ENCODE results near the gene CUX1. TPM values are rescaled to one million over a fixed set of nuclear protein-coding genes. Genes with fewer than 3 reads are reported as not detected.

The CUX1 gene
- total and polyA plus RNA-seq, 12 donors: 34.5 to 176 (median 145) TPM

DNA sequence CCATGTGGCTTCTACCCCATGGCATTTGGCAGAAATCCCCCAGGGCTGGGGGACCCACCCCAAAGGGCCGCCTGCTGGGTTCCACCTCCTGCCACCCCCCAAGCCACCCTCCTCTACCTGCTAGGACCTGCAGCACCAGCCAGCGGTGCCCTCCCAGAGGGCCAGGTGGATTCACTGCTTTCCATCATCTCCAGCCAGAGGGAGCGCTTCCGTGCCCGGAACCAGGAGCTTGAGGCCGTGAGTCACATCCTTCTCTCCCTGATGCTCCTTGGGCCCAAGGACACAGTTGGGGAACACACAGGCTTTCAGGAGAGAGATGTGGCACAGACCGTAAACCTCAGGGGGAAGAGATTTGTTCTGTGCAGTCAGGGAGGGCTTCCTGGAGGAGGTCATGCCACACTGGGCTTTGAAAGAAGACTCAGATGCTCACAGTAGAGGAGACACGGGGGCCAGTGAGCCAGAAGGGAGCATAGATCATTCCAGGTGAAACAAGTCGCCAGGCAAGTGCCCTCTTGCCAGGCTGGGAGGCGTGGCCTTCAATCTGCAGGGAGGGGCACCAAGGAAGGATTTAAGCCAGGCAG lies 457.8 kb downstream of the CUX1 start:
- WGBS, 2 donors: 90 to 93% methylated on average over 10 of the region's 10 CpGs
- H3K4me3 ChIP-seq: no peak overlapping the region
- intact Hi-C loops (cut with DNase I): loop anchor here in 2 of 10 donors (10.0 kb wide), 2 partner anchors 590 to 670 kb away; no protein-coding TSS in a partner anchor
- ATAC-seq: no peak
- no peak overlapping the region for H3K27ac ChIP-seq
- TF ChIP-seq, protein P1, sequence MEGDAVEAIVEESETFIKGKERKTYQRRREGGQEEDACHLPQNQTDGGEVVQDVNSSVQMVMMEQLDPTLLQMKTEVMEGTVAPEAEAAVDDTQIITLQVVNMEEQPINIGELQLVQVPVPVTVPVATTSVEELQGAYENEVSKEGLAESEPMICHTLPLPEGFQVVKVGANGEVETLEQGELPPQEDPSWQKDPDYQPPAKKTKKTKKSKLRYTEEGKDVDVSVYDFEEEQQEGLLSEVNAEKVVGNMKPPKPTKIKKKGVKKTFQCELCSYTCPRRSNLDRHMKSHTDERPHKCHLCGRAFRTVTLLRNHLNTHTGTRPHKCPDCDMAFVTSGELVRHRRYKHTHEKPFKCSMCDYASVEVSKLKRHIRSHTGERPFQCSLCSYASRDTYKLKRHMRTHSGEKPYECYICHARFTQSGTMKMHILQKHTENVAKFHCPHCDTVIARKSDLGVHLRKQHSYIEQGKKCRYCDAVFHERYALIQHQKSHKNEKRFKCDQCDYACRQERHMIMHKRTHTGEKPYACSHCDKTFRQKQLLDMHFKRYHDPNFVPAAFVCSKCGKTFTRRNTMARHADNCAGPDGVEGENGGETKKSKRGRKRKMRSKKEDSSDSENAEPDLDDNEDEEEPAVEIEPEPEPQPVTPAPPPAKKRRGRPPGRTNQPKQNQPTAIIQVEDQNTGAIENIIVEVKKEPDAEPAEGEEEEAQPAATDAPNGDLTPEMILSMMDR (IDR thresholded peaks at IDR 0.05): no peak
- no peak for DNase-seq
- peaks cover 0 to 15% (median 4%) of the 10 kb centered on the region in 9 donors for H3K4me1 ChIP-seq
- no peaks in the 10 kb centered on the region for H3K9me3 ChIP-seq
- no peaks in the 10 kb centered on the region for H3K36me3 ChIP-seq
- no peaks in the 10 kb centered on the region for H3K27me3 ChIP-seq

DNA sequence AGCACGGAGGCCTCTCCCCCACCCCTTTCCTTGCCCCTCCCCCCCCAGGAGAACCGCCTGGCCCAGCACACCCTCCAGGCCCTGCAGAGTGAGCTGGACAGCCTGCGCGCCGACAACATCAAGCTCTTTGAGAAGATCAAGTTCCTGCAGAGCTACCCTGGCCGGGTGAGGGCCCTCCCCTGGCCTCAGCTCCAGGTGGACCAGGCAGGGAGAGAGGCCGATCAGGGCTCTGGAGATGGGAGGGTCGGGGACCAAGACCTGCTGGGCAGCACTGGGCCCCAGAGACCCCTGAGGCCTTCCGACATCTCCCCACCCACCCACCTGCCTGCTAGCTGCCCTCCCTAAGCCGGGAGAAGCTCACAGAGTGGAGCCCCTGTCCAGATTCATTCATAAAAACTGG lies 460.5 kb downstream of the CUX1 start:
- TF ChIP-seq, protein P1 (IDR thresholded peaks at IDR 0.05): no peak
- ATAC-seq (no peak), DNase-seq (no peak)
- no peaks in the 10 kb centered on the region for H3K9me3 ChIP-seq
- H3K27ac ChIP-seq: no peak overlapping the region
- H3K4me1 ChIP-seq: peaks cover 0 to 8% (median 0%) of the 10 kb centered on the region in 9 donors
- no peaks in the 10 kb centered on the region for H3K27me3 ChIP-seq
- intact Hi-C loops (cut with DNase I): loop anchor here in 3 of 10 donors (2.0 to 10.0 kb wide), 3 partner anchors 113 to 673 kb away; no protein-coding TSS in a partner anchor
- 84 to 92% methylated on average over 10 of the region's 10 CpGs for WGBS, 2 donors
- H3K4me3 ChIP-seq: no peak overlapping the region
- no peaks in the 10 kb centered on the region for H3K36me3 ChIP-seq

DNA sequence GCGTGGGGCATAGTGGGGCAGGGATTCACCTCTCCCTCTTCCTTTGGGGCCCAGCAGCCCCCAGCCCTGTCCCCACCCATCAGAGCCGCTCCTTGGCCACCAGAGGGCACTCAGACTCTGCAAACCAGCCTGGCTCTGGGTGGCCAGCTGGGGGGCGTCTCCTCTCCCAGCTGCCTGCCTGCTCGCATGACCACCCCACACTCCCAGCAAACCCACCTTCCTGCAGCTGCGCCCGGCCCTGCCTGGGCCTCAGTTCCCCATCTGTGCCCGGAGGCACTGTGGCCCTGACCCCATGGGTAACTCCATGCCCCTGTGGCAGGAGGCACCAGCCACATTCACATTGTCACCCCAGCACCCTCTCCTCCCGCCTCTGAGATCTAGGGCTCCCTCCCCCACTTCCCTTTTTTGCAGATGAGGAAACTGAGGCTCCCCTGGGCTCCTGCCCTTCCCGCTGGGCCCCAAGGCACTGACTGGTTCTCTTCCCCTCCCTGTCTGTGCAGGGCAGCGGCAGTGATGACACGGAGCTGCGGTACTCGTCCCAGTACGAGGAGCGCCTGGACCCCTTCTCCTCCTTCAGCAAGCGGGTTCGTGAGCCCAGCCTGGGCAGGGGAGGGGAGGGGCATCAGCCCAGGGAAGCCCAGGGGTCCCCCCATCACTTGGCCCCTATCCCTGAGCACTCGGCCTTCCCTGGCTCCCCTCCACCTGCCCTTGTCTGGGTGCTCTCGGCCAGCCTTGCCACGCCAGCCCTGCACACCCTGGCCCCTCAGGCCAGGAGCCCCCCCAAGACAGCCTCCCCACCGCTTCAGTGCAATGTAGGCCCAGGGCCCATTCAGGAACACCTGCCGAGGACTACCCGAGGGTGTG lies 462.3 kb downstream of the CUX1 start:
- H3K36me3 ChIP-seq: no peaks in the 10 kb centered on the region
- H3K27ac ChIP-seq: no peak overlapping the region
- no peak overlapping the region for H3K4me3 ChIP-seq
- peak; percentile 65 to 90 (median 82) for ATAC-seq
- no peaks in the 10 kb centered on the region for H3K9me3 ChIP-seq
- H3K27me3 ChIP-seq: no peaks in the 10 kb centered on the region
- peaks cover 0 to 12% (median 1%) of the 10 kb centered on the region in 9 donors for H3K4me1 ChIP-seq
- intact Hi-C loops (cut with DNase I): loop anchor here in 7 of 10 donors (1.0 to 10.0 kb wide), 7 partner anchors 111 to 1405 kb away; partner anchors contain the start of genes ALKBH4 (in 1 of the 7), LRWD1 (in 1 of the 7) and SRRT (in 1 of the 7)
- TF ChIP-seq, protein P1 (IDR thresholded peaks at IDR 0.05): peak; percentile 57 to 91 (median 88)
- DNase-seq: peak; percentile 36 to 48
- WGBS, 2 donors: 58 to 64% methylated on average over 21 to 23 of the region's 23 CpGs

DNA sequence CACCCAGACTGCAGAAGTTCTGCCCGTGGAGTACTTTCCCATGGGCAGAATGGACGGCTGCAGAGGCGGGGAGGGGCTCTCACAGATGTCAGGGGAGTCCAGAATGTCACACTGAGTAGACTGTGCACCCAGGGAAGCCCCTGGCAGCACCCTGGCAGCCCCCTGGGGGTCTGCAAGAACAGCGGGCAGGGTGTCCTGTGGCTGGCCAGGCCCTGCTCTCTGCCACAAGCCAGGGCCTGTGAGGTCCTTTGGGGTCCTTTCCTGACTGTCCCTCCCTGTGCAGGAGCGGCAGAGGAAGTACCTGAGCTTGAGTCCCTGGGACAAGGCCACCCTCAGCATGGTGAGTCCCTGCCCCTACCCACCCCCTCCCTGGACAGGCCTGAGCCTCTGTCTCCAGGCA lies 463.1 kb downstream of the CUX1 start:
- DNase-seq: no peak
- H3K4me1 ChIP-seq: peaks cover 0 to 20% (median 8%) of the 10 kb centered on the region in 9 donors
- no peak overlapping the region for H3K27ac ChIP-seq
- no peaks in the 10 kb centered on the region for H3K27me3 ChIP-seq
- H3K9me3 ChIP-seq: no peaks in the 10 kb centered on the region
- WGBS, 2 donors: 85 to 92% methylated on average over 5 of the region's 5 CpGs
- H3K4me3 ChIP-seq: no peak overlapping the region
- ATAC-seq: no peak
- no peaks in the 10 kb centered on the region for H3K36me3 ChIP-seq
- TF ChIP-seq, protein P1 (IDR thresholded peaks at IDR 0.05): no peak
- intact Hi-C loops (cut with DNase I): loop anchor here in 4 of 10 donors (1.0 to 10.0 kb wide), 5 partner anchors 110 to 1406 kb away; partner anchors contain the start of genes ALKBH4 (in 1 of the 4), LRWD1 (in 1 of the 4) and SRRT (in 1 of the 4)

Data from heart right ventricle (tissue), 16 donors.